ENCODE data around the gene MPP2. TPM values are rescaled to one million over a fixed set of nuclear protein-coding genes. Genes with fewer than 3 reads are reported as not detected.
A peak's percentile ranks its signal among the peaks of the same experiment; 100 is the strongest.

MPP2 gene
- total and polyA plus RNA-seq, 2 of the 13 experiments (the other 11 are each of a cell fraction or from before 2014, with no cell fraction given): 0.20 to 1.7 TPM

- FAIRE-seq: peak; percentile 32
- H3K4me2 ChIP-seq (ENCODE audit: low read depth, low read length): no peak overlapping the region
- no peak overlapping the region for H3K27ac ChIP-seq (ENCODE audit: extremely low read length, insufficient read depth, low read length)
- peaks cover 18 to 73% of the 10 kb centered on the region in 2 experiments for H3K27me3 ChIP-seq (ENCODE audit: control insufficient read depth in 1 of 2, insufficient read depth in 2 of 2, low read length in 2 of 2)
- in situ Hi-C loops (cut with HindIII; ENCODE audit: extremely low pct_ligation_motif_present, low pct_unique_long_range_greater_than_20kb) (loop anchor here (5.0 to 10.0 kb wide), 3 partner anchors 52 to 232 kb away; partner anchors contain the start of gene ASB16), intact Hi-C loops (cut with micrococcal nuclease; ENCODE audit: unreplicated experiment) (loop anchor here (1.0 kb wide), 1 partner anchor 101 kb away; no protein-coding TSS in a partner anchor)
- H3K4me1 ChIP-seq (ENCODE audit: insufficient read depth, low read length): peaks cover 5% of the 10 kb centered on the region
- no peaks in the 10 kb centered on the region for H4K20me1 ChIP-seq (ENCODE audit: insufficient read depth, low read length)
- ChIA-PET POLR2A (interaction anchor here (1.4 kb wide), 1 partner anchor 61 kb away, joined by 3 read pairs; no protein-coding TSS in a partner anchor), CTCF (ENCODE audit: low intra/inter-chr PET ratio, low total read pairs) (interaction anchor here (1.2 to 7.7 kb wide), 2 partner anchors 54 to 101 kb away, joined by 7 to 128 read pairs; no protein-coding TSS in a partner anchor)
- no peaks in the 10 kb centered on the region for H3K36me3 ChIP-seq (replicated peaks in 1 of 2; ENCODE audit: control insufficient read depth in 1 of 2, insufficient read depth in 2 of 2, low read length in 2 of 2)
- no peak overlapping the region for H3K4me3 ChIP-seq (replicated peaks in 1 of 3; ENCODE audit: insufficient read depth in 1 of 3, low read depth in 2 of 3, low read length in 3 of 3)
- no peaks in the 10 kb centered on the region for H3K79me2 ChIP-seq (ENCODE audit: insufficient read depth, low read length)
- no peaks in the 10 kb centered on the region for H3K9me3 ChIP-seq (ENCODE audit: low read length)
- under 1% methylated on average over 6 of the region's 7 CpGs for WGBS (ENCODE audit: low lambda C conversion rate)
- BruUV-seq (replicated peaks): no TSS peak
- H3K9ac ChIP-seq (ENCODE audit: insufficient read depth, low read depth, low read length): no peak overlapping the region
- DNase-seq (ENCODE audit: low spot score): peak; percentile 73
- ATAC-seq: peak; percentile 87
- no peak overlapping the region for H2AFZ ChIP-seq (ENCODE audit: low read length)
- TF ChIP-seq REST (IDR thresholded peaks at IDR 0.05; ENCODE audit: borderline replicate concordance in 1 of 2, low read depth in 1 of 2, low read length in 2 of 2) (no peak), ZNF292 (CRISPR knock-in tag; IDR thresholded peaks at IDR 0.05; ENCODE audit: borderline replicate concordance, low read depth) (no peak), TFDP2 (CRISPR knock-in tag; IDR thresholded peaks at IDR 0.05) (no peak), DDIT3 (CRISPR knock-in tag; IDR thresholded peaks at IDR 0.05) (no peak), KMT2A (CRISPR knock-in tag; IDR thresholded peaks at IDR 0.05) (no peak), ZMAT5 (CRISPR knock-in tag; IDR thresholded peaks at IDR 0.05; ENCODE audit: borderline replicate concordance, low read depth) (no peak), FOXP4 (CRISPR knock-in tag; IDR thresholded peaks at IDR 0.05) (no peak), HNF4A (CRISPR knock-in tag; IDR thresholded peaks at IDR 0.05) (no peak), MED1 (CRISPR knock-in tag; IDR thresholded peaks at IDR 0.05) (no peak), BHLHE40 (IDR thresholded peaks at IDR 0.05; ENCODE audit: low read length) (no peak), ONECUT2 (CRISPR knock-in tag; IDR thresholded peaks at IDR 0.05) (no peak), HMGXB3 (CRISPR knock-in tag; IDR thresholded peaks at IDR 0.05; ENCODE audit: borderline replicate concordance) (no peak)
These were observed 33.3 kb upstream of the MPP2 start for GRCh38 chr17:43940630-43941029.

Data from HepG2 (cell line).